ENCODE results near the gene TSPOAP1.

DNA sequence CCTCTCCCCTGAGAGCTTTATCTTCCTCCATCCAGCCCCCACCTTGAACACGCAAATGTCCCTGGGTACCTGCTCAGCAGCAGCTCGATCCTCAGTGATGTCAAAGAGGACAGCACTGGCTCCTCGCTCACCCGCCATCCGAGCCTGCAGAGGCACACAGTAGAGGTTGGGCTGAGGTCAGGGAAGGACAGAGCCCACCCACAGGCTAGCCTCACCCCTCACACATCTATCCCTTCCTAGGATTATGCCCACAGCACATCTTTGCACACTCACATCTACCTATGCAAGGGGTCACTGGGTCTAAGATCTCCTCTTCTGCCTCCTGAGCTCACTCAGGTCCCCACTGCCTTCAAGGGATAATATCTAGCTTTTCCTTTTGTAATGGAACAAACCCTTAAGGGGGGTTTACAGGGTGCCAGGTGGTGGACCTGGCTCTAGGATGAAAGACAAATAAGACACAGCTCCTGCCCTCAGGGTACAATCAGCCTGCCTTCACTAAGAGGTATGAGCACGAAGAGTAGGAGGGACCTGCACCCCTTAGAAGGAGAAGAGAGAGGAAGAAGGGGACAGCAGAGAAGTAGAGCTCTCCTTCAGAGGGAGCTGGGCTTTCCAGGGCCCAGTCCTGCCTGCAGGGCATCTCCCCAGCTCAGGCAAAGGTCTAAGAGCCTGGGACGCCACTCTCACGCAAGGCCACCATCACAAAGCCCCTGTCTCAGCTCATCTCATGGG lies 35.0 kb upstream of the TSPOAP1 start:
- TF ChIP-seq, protein P1, sequence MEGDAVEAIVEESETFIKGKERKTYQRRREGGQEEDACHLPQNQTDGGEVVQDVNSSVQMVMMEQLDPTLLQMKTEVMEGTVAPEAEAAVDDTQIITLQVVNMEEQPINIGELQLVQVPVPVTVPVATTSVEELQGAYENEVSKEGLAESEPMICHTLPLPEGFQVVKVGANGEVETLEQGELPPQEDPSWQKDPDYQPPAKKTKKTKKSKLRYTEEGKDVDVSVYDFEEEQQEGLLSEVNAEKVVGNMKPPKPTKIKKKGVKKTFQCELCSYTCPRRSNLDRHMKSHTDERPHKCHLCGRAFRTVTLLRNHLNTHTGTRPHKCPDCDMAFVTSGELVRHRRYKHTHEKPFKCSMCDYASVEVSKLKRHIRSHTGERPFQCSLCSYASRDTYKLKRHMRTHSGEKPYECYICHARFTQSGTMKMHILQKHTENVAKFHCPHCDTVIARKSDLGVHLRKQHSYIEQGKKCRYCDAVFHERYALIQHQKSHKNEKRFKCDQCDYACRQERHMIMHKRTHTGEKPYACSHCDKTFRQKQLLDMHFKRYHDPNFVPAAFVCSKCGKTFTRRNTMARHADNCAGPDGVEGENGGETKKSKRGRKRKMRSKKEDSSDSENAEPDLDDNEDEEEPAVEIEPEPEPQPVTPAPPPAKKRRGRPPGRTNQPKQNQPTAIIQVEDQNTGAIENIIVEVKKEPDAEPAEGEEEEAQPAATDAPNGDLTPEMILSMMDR (IDR thresholded peaks at IDR 0.05 in 4 of 5, conservative IDR thresholded peaks at IDR 0.05 in 1 of 5), result no peak
- TF ChIP-seq POLR2A (IDR thresholded peaks at IDR 0.05), result no peak

Measured in gastrocnemius medialis (tissue), 4 donors.